ENCODE results near the gene CCDC33. TPM values are rescaled to one million over a fixed set of nuclear protein-coding genes. Genes with fewer than 3 reads are reported as not detected.

CCDC33 gene
- total RNA-seq, 1 experiment from 2014 or later = 0.77 TPM

- no peak overlapping the region for H3K27ac ChIP-seq (ENCODE audit: low read length)
- no peak overlapping the region for H3K4me2 ChIP-seq (ENCODE audit: low read length)
- peaks cover 4% of the 10 kb centered on the region; the same call in 1 of the 2 replicates for H3K4me1 ChIP-seq (ENCODE audit: insufficient read depth, low read length)
- H3K36me3 ChIP-seq (ENCODE audit: low read depth, low read length) = no peaks in the 10 kb centered on the region
- no peak overlapping the region for H2AFZ ChIP-seq (ENCODE audit: low read length)
- H3K79me2 ChIP-seq (ENCODE audit: low read length) = no peaks in the 10 kb centered on the region
- DNase-seq (no peak), ATAC-seq (no peak)
- no peaks in the 10 kb centered on the region for H3F3A ChIP-seq (ENCODE audit: low read length, unreplicated experiment)
- intact Hi-C loops (cut with micrococcal nuclease) = no loop called here
- POLR2A ChIA-PET (ENCODE audit: unreplicated experiment) = no interaction called here
- H3K9me3 ChIP-seq (ENCODE audit: low read length) = no peaks in the 10 kb centered on the region
- no peaks in the 10 kb centered on the region for H3K9me2 ChIP-seq (replicated peaks; ENCODE audit: low read length)
- TF ChIP-seq CTCF (conservative IDR thresholded peaks at IDR 0.05; ENCODE audit: low read depth, low read length) (no peak), EZH2 (IDR thresholded peaks at IDR 0.05; ENCODE audit: low read length, unreplicated experiment) (no peak), EZH2phosphoT487 (IDR thresholded peaks at IDR 0.05; ENCODE audit: borderline replicate concordance, low read length) (no peak)
- CTCF ChIA-PET = no interaction called here
- no peak overlapping the region for H3K4me3 ChIP-seq (ENCODE audit: low read length)
- H4K20me1 ChIP-seq (ENCODE audit: low read length) = no peaks in the 10 kb centered on the region
- no peak overlapping the region for H3K9ac ChIP-seq (ENCODE audit: low read length)
- H3K27me3 ChIP-seq (ENCODE audit: low read length) = no peaks in the 10 kb centered on the region
- BruUV-seq (replicated peaks) = no TSS peak
Measured at GRCh38 chr15:74332611-74333010, 96.5 kb downstream of the CCDC33 start.

- H4K20me1 ChIP-seq (ENCODE audit: low read length) = no peaks in the 10 kb centered on the region
- no peak overlapping the region for H2AFZ ChIP-seq (ENCODE audit: low read length)
- intact Hi-C loops (cut with micrococcal nuclease) = no loop called here
- no peak overlapping the region for H3K9ac ChIP-seq (ENCODE audit: low read length)
- no peaks in the 10 kb centered on the region for H3K79me2 ChIP-seq (ENCODE audit: low read length)
- H3K4me3 ChIP-seq (ENCODE audit: low read length) = no peak overlapping the region
- BruUV-seq (replicated peaks) = no TSS peak
- no peaks in the 10 kb centered on the region for H3F3A ChIP-seq (ENCODE audit: low read length, unreplicated experiment)
- H3K9me3 ChIP-seq (ENCODE audit: low read length) = no peaks in the 10 kb centered on the region
- ATAC-seq (no peak), DNase-seq (no peak)
- ChIA-PET CTCF (no interaction called here), POLR2A (ENCODE audit: unreplicated experiment) (no interaction called here)
- no peaks in the 10 kb centered on the region for H3K9me2 ChIP-seq (replicated peaks; ENCODE audit: low read length)
- peaks cover 4% of the 10 kb centered on the region; the same call in 1 of the 2 replicates for H3K4me1 ChIP-seq (ENCODE audit: insufficient read depth, low read length)
- H3K4me2 ChIP-seq (ENCODE audit: low read length) = no peak overlapping the region
- no peaks in the 10 kb centered on the region for H3K36me3 ChIP-seq (ENCODE audit: low read depth, low read length)
- TF ChIP-seq EZH2 (IDR thresholded peaks at IDR 0.05; ENCODE audit: low read length, unreplicated experiment) (no peak), CTCF (conservative IDR thresholded peaks at IDR 0.05; ENCODE audit: low read depth, low read length) (no peak), EZH2phosphoT487 (IDR thresholded peaks at IDR 0.05; ENCODE audit: borderline replicate concordance, low read length) (no peak)
- H3K27me3 ChIP-seq (ENCODE audit: low read length) = no peaks in the 10 kb centered on the region
- H3K27ac ChIP-seq (ENCODE audit: low read length) = no peak overlapping the region
Measured at GRCh38 chr15:74333093-74333492, 97.0 kb downstream of the CCDC33 start.

GRCh38 chr15:74333662-74334061, 97.5 kb downstream of the CCDC33 start:
- BruUV-seq (replicated peaks) = no TSS peak
- no peak for TF ChIP-seq EZH2 (IDR thresholded peaks at IDR 0.05; ENCODE audit: low read length, unreplicated experiment)
- TF ChIP-seq EZH2phosphoT487 (IDR thresholded peaks at IDR 0.05; ENCODE audit: borderline replicate concordance, low read length) = no peak
- ChIA-PET POLR2A (ENCODE audit: unreplicated experiment) (no interaction called here), CTCF (no interaction called here)
- no peak for DNase-seq
- no peak overlapping the region for H3K4me3 ChIP-seq (ENCODE audit: low read length)
- no peak overlapping the region for H2AFZ ChIP-seq (ENCODE audit: low read length)
- H3K36me3 ChIP-seq (ENCODE audit: low read depth, low read length) = no peaks in the 10 kb centered on the region
- intact Hi-C loops (cut with micrococcal nuclease) = no loop called here
- H3K27me3 ChIP-seq (ENCODE audit: low read length) = no peaks in the 10 kb centered on the region
- no peaks in the 10 kb centered on the region for H3K9me3 ChIP-seq (ENCODE audit: low read length)
- H3K9me2 ChIP-seq (replicated peaks; ENCODE audit: low read length) = no peaks in the 10 kb centered on the region
- no peak overlapping the region for H3K4me2 ChIP-seq (ENCODE audit: low read length)
- H3K9ac ChIP-seq (ENCODE audit: low read length) = no peak overlapping the region
- ATAC-seq = no peak
- no peaks in the 10 kb centered on the region for H4K20me1 ChIP-seq (ENCODE audit: low read length)
- no peak overlapping the region for H3K27ac ChIP-seq (ENCODE audit: low read length)
- peaks cover 4% of the 10 kb centered on the region; the same call in 1 of the 2 replicates for H3K4me1 ChIP-seq (ENCODE audit: insufficient read depth, low read length)
- no peaks in the 10 kb centered on the region for H3F3A ChIP-seq (ENCODE audit: low read length, unreplicated experiment)
- no peaks in the 10 kb centered on the region for H3K79me2 ChIP-seq (ENCODE audit: low read length)

All from PC-3 (cell line).